ENCODE data around the gene DPEP3.
A peak's percentile ranks its signal among the peaks of the same experiment; 100 is the strongest.
"Not testable (repeated sequence)": the region's sequence is repeated elsewhere in the genome, so short reads cannot be mapped to it uniquely, and the experiment has no call there.

The DPEP3 gene

GRCh38 chr16:67945392-67945933 is 34.8 kb downstream of the DPEP3 start:
- DNase-seq (ENCODE audit: low read depth, low spot score): no peak

- DNase-seq (ENCODE audit: low read depth, low spot score): no peak
Measured at GRCh38 chr16:67944690-67945391, 35.5 kb downstream of the DPEP3 start.

- DNase-seq (ENCODE audit: low read depth, low spot score): no peak
Measured at GRCh38 chr16:67943619-67944504, 36.4 kb downstream of the DPEP3 start, which contains the start of gene LCAT. Gene LCAT, minus strand, starts transcription at chr16:67944120. Its CDS starts 19 bp downstream, at chr16:67944101.

- no peak for DNase-seq (ENCODE audit: low read depth, low spot score)
Measured at GRCh38 chr16:67943256-67943618, 37.1 kb downstream of the DPEP3 start.

GRCh38 chr16:67942510-67943255 is 37.6 kb downstream of the DPEP3 start:
- DNase-seq (ENCODE audit: low read depth, low spot score): no peak

- DNase-seq (ENCODE audit: low read depth, low spot score): no peak
Measured at GRCh38 chr16:67942200-67942509, 38.1 kb downstream of the DPEP3 start.

- DNase-seq (ENCODE audit: low read depth, low spot score): no peak
Measured at GRCh38 chr16:67941469-67942199, 38.7 kb downstream of the DPEP3 start.

- DNase-seq (ENCODE audit: low read depth, low spot score): no peak
Measured at GRCh38 chr16:67940446-67941089, 39.7 kb downstream of the DPEP3 start.

GRCh38 chr16:67939507-67940445 is 40.5 kb downstream of the DPEP3 start:
- no peak for DNase-seq (ENCODE audit: low read depth, low spot score)

GRCh38 chr16:67937713-67938112 is 42.6 kb downstream of the DPEP3 start:
- DNase-seq (ENCODE audit: low read depth, low spot score): not testable (repeated sequence)

GRCh38 chr16:67936880-67937605 is 43.3 kb downstream of the DPEP3 start:
- peak; percentile 67 for DNase-seq (ENCODE audit: low read depth, low spot score)

GRCh38 chr16:67936124-67936879 is 44.0 kb downstream of the DPEP3 start, which contains the start of gene PSMB10:
Gene PSMB10, minus strand, starts transcription at chr16:67936850. Its CDS starts 101 bp downstream, at chr16:67936749.
- no peak for DNase-seq (ENCODE audit: low read depth, low spot score)

GRCh38 chr16:67935402-67936123 is 44.7 kb downstream of the DPEP3 start:
- peak; percentile 91 for DNase-seq (ENCODE audit: low read depth, low spot score)

GRCh38 chr16:67935101-67935401 is 45.2 kb downstream of the DPEP3 start:
- no peak for DNase-seq (ENCODE audit: low read depth, low spot score)

- no peak for DNase-seq (ENCODE audit: low read depth, low spot score)
Measured at GRCh38 chr16:67934306-67935100, 45.8 kb downstream of the DPEP3 start.

- DNase-seq (ENCODE audit: low read depth, low spot score): no peak
Measured at GRCh38 chr16:67933805-67934204, 46.5 kb downstream of the DPEP3 start.

GRCh38 chr16:67932462-67932840 is 47.8 kb downstream of the DPEP3 start:
- DNase-seq (ENCODE audit: low read depth, low spot score): no peak
